ENCODE measurements around the gene CTAG1A.
"Not testable (repeated sequence)": the region's sequence is repeated elsewhere in the genome, so short reads cannot be mapped to it uniquely, and the experiment has no call there.

- not testable (repeated sequence) for TF ChIP-seq LARP7 (IDR thresholded peaks at IDR 0.05); POLR2AphosphoS5 (IDR thresholded peaks at IDR 0.05; ENCODE audit: control insufficient read depth, insufficient read depth, low read depth, low read length); ZNF592 (IDR thresholded peaks at IDR 0.05); MAFK (IDR thresholded peaks at IDR 0.05; ENCODE audit: low read length); RBM14 (IDR thresholded peaks at IDR 0.05; ENCODE audit: borderline replicate concordance, insufficient read depth, low read depth, low read length); ZNF436 (CRISPR knock-in tag; IDR thresholded peaks at IDR 0.05); HBP1 (CRISPR knock-in tag; IDR thresholded peaks at IDR 0.05); ZNF398 (CRISPR knock-in tag; IDR thresholded peaks at IDR 0.05)
- TF ChIP-seq, protein P1, sequence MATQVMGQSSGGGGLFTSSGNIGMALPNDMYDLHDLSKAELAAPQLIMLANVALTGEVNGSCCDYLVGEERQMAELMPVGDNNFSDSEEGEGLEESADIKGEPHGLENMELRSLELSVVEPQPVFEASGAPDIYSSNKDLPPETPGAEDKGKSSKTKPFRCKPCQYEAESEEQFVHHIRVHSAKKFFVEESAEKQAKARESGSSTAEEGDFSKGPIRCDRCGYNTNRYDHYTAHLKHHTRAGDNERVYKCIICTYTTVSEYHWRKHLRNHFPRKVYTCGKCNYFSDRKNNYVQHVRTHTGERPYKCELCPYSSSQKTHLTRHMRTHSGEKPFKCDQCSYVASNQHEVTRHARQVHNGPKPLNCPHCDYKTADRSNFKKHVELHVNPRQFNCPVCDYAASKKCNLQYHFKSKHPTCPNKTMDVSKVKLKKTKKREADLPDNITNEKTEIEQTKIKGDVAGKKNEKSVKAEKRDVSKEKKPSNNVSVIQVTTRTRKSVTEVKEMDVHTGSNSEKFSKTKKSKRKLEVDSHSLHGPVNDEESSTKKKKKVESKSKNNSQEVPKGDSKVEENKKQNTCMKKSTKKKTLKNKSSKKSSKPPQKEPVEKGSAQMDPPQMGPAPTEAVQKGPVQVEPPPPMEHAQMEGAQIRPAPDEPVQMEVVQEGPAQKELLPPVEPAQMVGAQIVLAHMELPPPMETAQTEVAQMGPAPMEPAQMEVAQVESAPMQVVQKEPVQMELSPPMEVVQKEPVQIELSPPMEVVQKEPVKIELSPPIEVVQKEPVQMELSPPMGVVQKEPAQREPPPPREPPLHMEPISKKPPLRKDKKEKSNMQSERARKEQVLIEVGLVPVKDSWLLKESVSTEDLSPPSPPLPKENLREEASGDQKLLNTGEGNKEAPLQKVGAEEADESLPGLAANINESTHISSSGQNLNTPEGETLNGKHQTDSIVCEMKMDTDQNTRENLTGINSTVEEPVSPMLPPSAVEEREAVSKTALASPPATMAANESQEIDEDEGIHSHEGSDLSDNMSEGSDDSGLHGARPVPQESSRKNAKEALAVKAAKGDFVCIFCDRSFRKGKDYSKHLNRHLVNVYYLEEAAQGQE (IDR thresholded peaks at IDR 0.05; ENCODE audit: borderline replicate concordance), result not testable (repeated sequence)
- TF ChIP-seq, protein P1 (CRISPR knock-in tag; IDR thresholded peaks at IDR 0.05; ENCODE audit: low read depth), result not testable (repeated sequence)
- TF ChIP-seq, protein P2, sequence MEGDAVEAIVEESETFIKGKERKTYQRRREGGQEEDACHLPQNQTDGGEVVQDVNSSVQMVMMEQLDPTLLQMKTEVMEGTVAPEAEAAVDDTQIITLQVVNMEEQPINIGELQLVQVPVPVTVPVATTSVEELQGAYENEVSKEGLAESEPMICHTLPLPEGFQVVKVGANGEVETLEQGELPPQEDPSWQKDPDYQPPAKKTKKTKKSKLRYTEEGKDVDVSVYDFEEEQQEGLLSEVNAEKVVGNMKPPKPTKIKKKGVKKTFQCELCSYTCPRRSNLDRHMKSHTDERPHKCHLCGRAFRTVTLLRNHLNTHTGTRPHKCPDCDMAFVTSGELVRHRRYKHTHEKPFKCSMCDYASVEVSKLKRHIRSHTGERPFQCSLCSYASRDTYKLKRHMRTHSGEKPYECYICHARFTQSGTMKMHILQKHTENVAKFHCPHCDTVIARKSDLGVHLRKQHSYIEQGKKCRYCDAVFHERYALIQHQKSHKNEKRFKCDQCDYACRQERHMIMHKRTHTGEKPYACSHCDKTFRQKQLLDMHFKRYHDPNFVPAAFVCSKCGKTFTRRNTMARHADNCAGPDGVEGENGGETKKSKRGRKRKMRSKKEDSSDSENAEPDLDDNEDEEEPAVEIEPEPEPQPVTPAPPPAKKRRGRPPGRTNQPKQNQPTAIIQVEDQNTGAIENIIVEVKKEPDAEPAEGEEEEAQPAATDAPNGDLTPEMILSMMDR (IDR thresholded peaks at IDR 0.05 in 2 of 3, conservative IDR thresholded peaks at IDR 0.05 in 1 of 3; ENCODE audit: insufficient read depth in 2 of 3, low read depth in 1 of 3, low read length in 3 of 3), result not testable (repeated sequence)
These were observed 1.9 kb upstream of the CTAG1A start for GRCh38 chrX:154582994-154583393.
